Activated naive CD4-positive, alpha-beta T cell treated with anti-CD3 and anti-CD28 coated beads, Interleukin-2, amount 50 U/mL, for 72 hours (primary cell): ENCODE results near the gene IL17A. TPM values are rescaled to one million over a fixed set of nuclear protein-coding genes. Genes with fewer than 3 reads are reported as not detected.
"Not testable (repeated sequence)": the region's sequence is repeated elsewhere in the genome, so short reads cannot be mapped to it uniquely, and the experiment has no call there.

Experiments
- ATAC-seq, 2 donors: fragments of 150-1000 bp; cut with Tn5 transposase; 2 replicates each; pipeline ENCODE4 v1.10.0; 2021; ENCODE audit warnings: mild to moderate bottlenecking in 2 of 2, moderate library complexity in 2 of 2
- DNase-seq, 2 donors: peaks; one replicate each; pipeline ENCODE4 v3.0.0; 2021 to 2022; ENCODE audit warnings: low spot score in 2 of 2
- H3K27ac Mint-ChIP-seq, 2 donors: one replicate each; pipeline ENCODE4 v1.8.0; 2022; ENCODE audit warnings: mild to moderate bottlenecking in 2 of 2, mixed read lengths in 2 of 2
- H3K36me3 Mint-ChIP-seq, 2 donors: one replicate each; pipeline ENCODE4 v1.8.0; 2022; ENCODE audit warnings: mixed read lengths in 2 of 2
- H3K9me3 Mint-ChIP-seq, 2 donors: one replicate each; pipeline ENCODE4 v1.8.0; 2022; ENCODE audit warnings: mixed read lengths in 2 of 2
- total RNA-seq, 2 donors: library from RNA; stranded (reverse); gene quantifications; one replicate each; pipeline ENCODE4 v1.2.3, GENCODE V29; 2022

Gene IL17A
- total RNA-seq, 2 donors from 2014 or later: 0.14 to 1.3 TPM

GRCh38 chr6:52191824-52192223 is 5.6 kb downstream of the IL17A start:
- no peak for ATAC-seq
- H3K27ac Mint-ChIP-seq: no peak overlapping the region

GRCh38 chr6:52195886-52196285 is 9.7 kb downstream of the IL17A start:
- DNase-seq (no peak), ATAC-seq (no peak)
- H3K27ac Mint-ChIP-seq: no peak overlapping the region
- peaks cover 14 to 27% of the 10 kb centered on the region in 2 donors for H3K36me3 Mint-ChIP-seq
- H3K9me3 Mint-ChIP-seq: peaks cover 7 to 9% of the 10 kb centered on the region in 2 donors

More at GRCh38 chr6:52191824-52192223, 5.6 kb downstream of the IL17A start:
- Mint-ChIP-seq H3K9me3 (no peaks in the 10 kb centered on the region), H3K36me3 (no peaks in the 10 kb centered on the region)
- DNase-seq: no peak

DNA sequence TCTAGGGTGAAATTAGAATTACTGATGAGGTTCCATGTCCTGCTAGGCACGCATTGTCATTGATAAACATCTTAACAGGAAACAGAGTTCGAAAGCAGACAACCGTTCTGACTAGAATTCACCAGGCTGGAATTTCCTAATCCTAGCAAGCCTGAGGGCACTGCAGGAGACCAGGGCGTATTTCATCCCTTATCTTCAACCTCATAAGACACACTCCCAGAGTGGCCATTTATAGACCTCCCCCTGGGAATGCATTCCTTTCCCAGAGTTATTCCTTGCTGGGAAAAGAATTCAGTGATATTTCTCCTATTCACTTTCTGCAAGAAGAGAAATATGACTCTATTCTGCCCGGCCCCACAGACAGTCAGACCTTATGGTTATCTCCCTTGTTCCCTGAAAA is 13.9 kb downstream of the IL17A start:
- H3K36me3 Mint-ChIP-seq: peaks cover 19 to 41% of the 10 kb centered on the region in 2 donors
- H3K27ac Mint-ChIP-seq, DNase-seq: not testable (repeated sequence)

GRCh38 chr6:52201046-52201445 is 14.9 kb downstream of the IL17A start:
- peak; percentile 98 for ATAC-seq

More for the DNA sequence above, 13.9 kb downstream of the IL17A start:
- peaks cover 11 to 15% of the 10 kb centered on the region in 2 donors for H3K9me3 Mint-ChIP-seq
- not testable (repeated sequence) for ATAC-seq

GRCh38 chr6:52201493-52201892 is 15.3 kb downstream of the IL17A start:
- peak; percentile 37 to 50 for ATAC-seq
- DNase-seq: no peak
- Mint-ChIP-seq H3K27ac (peak overlapping the region in 1 of 2 donors; percentile 90), H3K36me3 (peaks cover 19 to 41% of the 10 kb centered on the region in 2 donors), H3K9me3 (peaks cover 11 to 15% of the 10 kb centered on the region in 2 donors)

More at GRCh38 chr6:52201046-52201445, 14.9 kb downstream of the IL17A start:
- peaks cover 19 to 41% of the 10 kb centered on the region in 2 donors for H3K36me3 Mint-ChIP-seq
- H3K9me3 Mint-ChIP-seq: peaks cover 11 to 15% of the 10 kb centered on the region in 2 donors
- H3K27ac Mint-ChIP-seq: peak overlapping the region in 1 of 2 donors; percentile 90
- DNase-seq: no peak

GRCh38 chr6:52207066-52207465 is 20.9 kb downstream of the IL17A start:
- DNase-seq: no peak
- ATAC-seq: no peak
- Mint-ChIP-seq H3K9me3 (no peaks in the 10 kb centered on the region), H3K36me3 (peaks cover 0 to 12% of the 10 kb centered on the region in 2 donors), H3K27ac (no peak overlapping the region)

- H3K36me3 Mint-ChIP-seq: peaks cover 0 to 1% of the 10 kb centered on the region in 2 donors
- ATAC-seq (no peak), DNase-seq (no peak)
- no peak overlapping the region for H3K27ac Mint-ChIP-seq
- no peaks in the 10 kb centered on the region for H3K9me3 Mint-ChIP-seq
Measured at GRCh38 chr6:52208612-52209011, 22.4 kb downstream of the IL17A start.

- DNase-seq (no peak), ATAC-seq (peak in 1 of 2 donors; percentile 72)
- Mint-ChIP-seq H3K36me3 (no peaks in the 10 kb centered on the region), H3K9me3 (no peaks in the 10 kb centered on the region), H3K27ac (no peak overlapping the region)
Measured at GRCh38 chr6:52209770-52210169, 23.6 kb downstream of the IL17A start.

- H3K9me3 Mint-ChIP-seq: no peaks in the 10 kb centered on the region
- no peak overlapping the region for H3K27ac Mint-ChIP-seq
- H3K36me3 Mint-ChIP-seq: no peaks in the 10 kb centered on the region
- DNase-seq: no peak
- ATAC-seq: no peak
Measured at GRCh38 chr6:52210227-52210626, 24.1 kb downstream of the IL17A start.

- H3K27ac Mint-ChIP-seq: no peak overlapping the region
- no peaks in the 10 kb centered on the region for H3K36me3 Mint-ChIP-seq
- ATAC-seq (peak; percentile 69 to 88), DNase-seq (peak in 1 of 2 donors; percentile 25)
- no peaks in the 10 kb centered on the region for H3K9me3 Mint-ChIP-seq
Measured at GRCh38 chr6:52213127-52213526, 27.0 kb downstream of the IL17A start.

GRCh38 chr6:52215787-52216186 is 29.6 kb downstream of the IL17A start:
- no peaks in the 10 kb centered on the region for H3K36me3 Mint-ChIP-seq
- no peak for DNase-seq
- no peak for ATAC-seq
- no peak overlapping the region for H3K27ac Mint-ChIP-seq
- no peaks in the 10 kb centered on the region for H3K9me3 Mint-ChIP-seq

DNA sequence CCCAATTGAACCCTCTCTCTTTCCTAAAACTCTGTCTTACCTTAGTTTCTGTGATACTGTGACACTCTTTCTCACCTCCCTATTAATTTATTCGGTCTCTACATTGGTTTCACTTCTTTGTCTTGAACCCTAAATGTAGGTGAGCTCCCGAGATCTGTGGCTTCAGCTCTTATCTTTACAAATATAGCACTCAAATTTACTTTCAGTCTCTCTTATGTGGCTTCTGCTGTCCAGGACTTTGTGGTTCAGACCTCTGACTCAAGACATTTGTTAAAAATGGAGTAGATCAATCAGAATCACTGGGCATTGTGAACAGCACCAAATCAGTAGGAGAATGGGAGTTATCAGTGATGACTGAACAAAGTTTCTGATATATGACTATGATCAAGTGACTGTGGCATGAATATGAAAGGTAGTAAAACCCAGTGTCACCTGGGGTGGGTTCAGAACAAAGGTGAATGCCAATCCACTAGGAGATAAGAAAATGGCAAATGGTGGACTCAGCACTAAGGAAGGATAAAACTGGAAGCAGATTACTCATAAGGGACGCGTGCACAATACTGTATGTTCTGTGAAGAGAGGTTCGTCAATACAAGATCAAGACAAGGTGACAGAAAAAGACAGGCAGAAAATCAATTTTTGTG is 30.9 kb downstream of the IL17A start:
- H3K27ac Mint-ChIP-seq: no peak overlapping the region
- ATAC-seq: no peak
- no peak for DNase-seq
- H3K9me3 Mint-ChIP-seq: no peaks in the 10 kb centered on the region
- no peaks in the 10 kb centered on the region for H3K36me3 Mint-ChIP-seq

DNA sequence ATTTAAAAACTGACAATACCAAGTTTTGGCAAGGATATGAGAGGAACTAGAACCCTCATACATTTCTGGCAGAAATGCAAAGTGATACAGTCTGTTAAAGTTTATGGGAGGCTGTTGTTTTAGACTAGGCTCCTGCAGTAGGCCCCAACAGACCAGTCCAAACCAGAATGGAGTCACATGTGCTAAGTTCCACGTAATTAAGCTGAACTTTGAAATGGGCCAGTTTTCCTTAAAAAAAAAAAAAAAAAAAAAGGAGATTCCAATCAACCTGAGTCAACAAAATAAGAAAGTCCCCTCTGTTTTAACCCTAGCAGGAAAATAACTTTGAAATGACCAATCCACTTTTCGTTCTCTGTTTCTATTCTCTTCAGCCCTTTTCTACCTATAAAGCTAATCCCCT is 31.6 kb downstream of the IL17A start:
- no peaks in the 10 kb centered on the region for H3K36me3 Mint-ChIP-seq
- no peaks in the 10 kb centered on the region for H3K9me3 Mint-ChIP-seq
- ATAC-seq (no peak), DNase-seq (no peak)
- no peak overlapping the region for H3K27ac Mint-ChIP-seq

DNA sequence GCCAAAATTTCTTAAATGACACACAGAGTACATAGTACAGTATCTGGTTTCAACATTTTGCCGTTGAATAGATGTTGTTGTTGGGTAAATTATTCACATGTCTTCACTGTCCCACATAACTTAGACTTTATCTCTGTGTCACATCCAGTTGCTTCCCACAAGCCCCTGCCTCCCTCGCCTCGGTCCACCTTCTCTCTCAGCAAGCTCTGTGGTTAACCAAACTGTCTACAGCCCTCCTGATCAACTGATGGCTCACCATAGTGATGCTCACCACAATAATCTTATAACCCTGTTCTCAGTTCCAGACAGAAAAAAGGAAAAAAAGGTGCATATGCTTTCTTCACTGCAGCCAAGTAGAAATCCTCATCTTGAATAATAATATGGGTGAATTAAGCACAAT is 35.1 kb downstream of the IL17A start:
- Mint-ChIP-seq H3K9me3 (no peaks in the 10 kb centered on the region), H3K36me3 (no peaks in the 10 kb centered on the region), H3K27ac (peak overlapping the region; percentile 4 to 25)
- ATAC-seq (peak; percentile 95 to 97), DNase-seq (peak in 1 of 2 donors; percentile 28)

GRCh38 chr6:52227495-52227894 is 41.3 kb downstream of the IL17A start:
- peak overlapping the region in 1 of 2 donors; percentile 8 for H3K27ac Mint-ChIP-seq
- peak; percentile 69 to 77 for DNase-seq
- H3K36me3 Mint-ChIP-seq: no peaks in the 10 kb centered on the region
- no peaks in the 10 kb centered on the region for H3K9me3 Mint-ChIP-seq
- peak; percentile 91 to 96 for ATAC-seq

DNA sequence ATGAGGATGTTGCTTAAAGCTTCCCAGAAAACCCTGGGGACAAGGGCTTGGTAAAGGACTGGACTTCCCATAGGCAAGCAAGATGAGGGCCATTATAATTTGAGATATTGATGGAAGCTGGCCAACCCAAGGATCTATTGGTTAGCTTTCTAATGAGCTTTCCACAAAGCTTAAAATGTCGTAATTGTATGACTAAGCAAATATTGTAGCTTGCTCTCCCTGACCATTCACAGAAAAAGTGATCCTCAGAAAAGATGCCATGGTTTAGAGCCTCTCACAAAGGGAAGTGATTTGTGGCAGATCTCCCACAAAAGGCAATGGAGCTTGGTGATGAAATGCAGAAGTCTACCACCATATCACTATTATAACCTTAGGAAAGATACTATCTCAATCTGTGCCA is 44.5 kb downstream of the IL17A start:
- Mint-ChIP-seq H3K36me3 (no peaks in the 10 kb centered on the region), H3K9me3 (no peaks in the 10 kb centered on the region), H3K27ac (no peak overlapping the region)
- ATAC-seq (no peak), DNase-seq (no peak)

DNA sequence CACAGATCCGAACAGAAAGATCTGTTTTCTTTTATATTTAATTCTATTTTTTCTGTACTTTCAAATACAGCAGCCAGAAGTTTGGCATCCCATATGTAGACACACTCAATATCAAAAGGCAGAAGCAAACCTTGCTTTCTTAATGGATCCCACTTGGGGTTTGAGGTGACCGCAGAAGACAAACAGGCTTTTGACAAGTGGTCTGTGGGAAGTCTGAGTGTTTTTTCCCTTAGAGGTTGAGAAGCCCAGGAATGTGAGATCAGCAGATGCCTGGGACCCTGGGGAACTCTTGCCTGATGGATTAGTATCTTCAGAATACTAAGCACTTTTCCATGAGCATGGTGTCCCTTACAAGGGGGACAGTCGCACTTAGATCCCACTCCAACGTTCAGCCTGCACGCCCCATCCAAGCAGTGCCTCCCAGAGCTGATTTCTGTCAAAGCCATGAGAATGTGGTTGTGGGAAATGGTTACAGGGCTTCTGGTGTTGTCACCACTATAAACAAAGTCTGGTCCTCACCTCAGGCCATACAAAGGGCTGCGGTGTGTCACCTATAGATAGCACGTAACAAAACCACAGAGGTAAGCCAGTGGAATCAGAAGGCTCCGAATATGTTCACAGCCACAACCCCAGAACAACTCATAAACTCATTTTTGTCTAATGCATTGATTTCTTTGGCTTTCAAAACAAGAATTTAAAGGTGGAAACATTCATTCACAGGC is 45.4 kb downstream of the IL17A start:
- ATAC-seq: peak; percentile 61 to 84
- peak; percentile 60 to 66 for DNase-seq
- Mint-ChIP-seq H3K36me3 (no peaks in the 10 kb centered on the region), H3K9me3 (no peaks in the 10 kb centered on the region), H3K27ac (no peak overlapping the region)
